PC-3 (cell line): ENCODE data around the gene TGM4. TPM values are rescaled to one million over a fixed set of nuclear protein-coding genes. Genes with fewer than 3 reads are reported as not detected.

Source experiments
- ATAC-seq: fragments of 200-7000 bp; cut with Tn5 transposase; 2 replicates; pipeline ENCODE4 v1.9.1; 2020; ENCODE audit warnings: mild to moderate bottlenecking, moderate library complexity
- BruUV-seq: library from RNA; stranded (reverse); fragments of 400-500 nt; replicated peaks from 2 replicates; lab custom pipeline; 2021; lab: Mats Ljungman, UMichigan
- CTCF ChIA-PET: fragments of 300-600 bp; sonication (Branson Sonifier 250); formaldehyde crosslinking; loops from one replicate; lab custom pipeline; 2022; ENCODE audit warnings: antibody characterized with exemption; lab: Charles Lee
- POLR2A ChIA-PET: fragments of 300-600 bp; sonication (Branson Sonifier 250); formaldehyde crosslinking; loops from one replicate; lab custom pipeline; 2022; ENCODE audit warnings: antibody characterized with exemption; ENCODE audit not compliant: unreplicated experiment; lab: Charles Lee
- DNase-seq: peaks from one replicate; pipeline ENCODE4 v3.0.0-alpha.2; 2015
- H2AFZ ChIP-seq: fragments of 300-600 bp; sonication (generic); 2 replicates; pipeline ENCODE4 v1.6.0; 2016; ENCODE audit warnings: antibody characterized with exemption, low read length
- H3F3A ChIP-seq: fragments of 300-600 bp; sonication (generic); one replicate; pipeline ENCODE4 v1.6.0; 2017; ENCODE audit warnings: antibody characterized with exemption, low read length, control low read depth, mild to moderate bottlenecking; ENCODE audit not compliant: unreplicated experiment
- H3K27ac ChIP-seq: fragments of 300-600 bp; sonication (generic); 2 replicates; pipeline ENCODE4 v1.5.1; 2016; ENCODE audit warnings: mild to moderate bottlenecking, low read length
- H3K27me3 ChIP-seq: fragments of 300-600 bp; sonication (generic); 2 replicates; pipeline ENCODE4 v1.6.1; 2016; ENCODE audit warnings: low read length, mixed read lengths
- H3K36me3 ChIP-seq: fragments of 300-600 bp; sonication (generic); 2 replicates; pipeline ENCODE4 v1.6.1; 2016; ENCODE audit warnings: low read depth, mixed run types, low read length, mixed read lengths
- H3K4me1 ChIP-seq: fragments of 300-600 bp; sonication (generic); 2 replicates; pipeline ENCODE4 v1.5.1; 2016; ENCODE audit warnings: low read length; ENCODE audit not compliant: insufficient read depth
- H3K4me2 ChIP-seq: fragments of 300-600 bp; sonication (generic); 2 replicates; pipeline ENCODE4 v1.6.0; 2016; ENCODE audit warnings: low read length
- H3K4me3 ChIP-seq: fragments of 300-600 bp; sonication (generic); 2 replicates; pipeline ENCODE4 v1.5.1; 2016; ENCODE audit warnings: mild to moderate bottlenecking, low read length, mixed read lengths
- H3K79me2 ChIP-seq: fragments of 300-600 bp; sonication (generic); 2 replicates; pipeline ENCODE4 v1.6.1; 2017; ENCODE audit warnings: low read length, mixed read lengths
- H3K9ac ChIP-seq: fragments of 300-600 bp; sonication (generic); 2 replicates; pipeline ENCODE4 v1.6.0; 2016; ENCODE audit warnings: mild to moderate bottlenecking, low read length
- H3K9me2 ChIP-seq: fragments of 300-600 bp; sonication (generic); replicated peaks from 2 replicates; pipeline ENCODE4 v1.6.1; 2016; ENCODE audit warnings: mixed run types, low read length, mixed read lengths
- H3K9me3 ChIP-seq: fragments of 300-600 bp; sonication (generic); 2 replicates; pipeline ENCODE4 v1.6.1; 2016; ENCODE audit warnings: low read length, mixed read lengths
- H4K20me1 ChIP-seq: fragments of 300-600 bp; sonication (generic); 2 replicates; pipeline ENCODE4 v1.6.1; 2016; ENCODE audit warnings: low read length, mixed read lengths
- CTCF ChIP-seq: fragments of 300-600 bp; sonication (generic); conservative IDR thresholded peaks from 2 replicates; pipeline ENCODE4 v1.5.1; 2017; ENCODE audit warnings: antibody characterized with exemption, low read depth, mild to moderate bottlenecking, low read length
- EZH2 ChIP-seq: fragments of 300-600 bp; sonication (generic); IDR thresholded peaks from one replicate; pipeline ENCODE4 v1.6.1; 2017; ENCODE audit warnings: antibody characterized with exemption, mild to moderate bottlenecking, low read length; ENCODE audit not compliant: unreplicated experiment
- EZH2phosphoT487 ChIP-seq: fragments of 300-600 bp; sonication (generic); IDR thresholded peaks from 2 replicates; pipeline ENCODE4 v1.6.1; 2018; ENCODE audit warnings: mild to moderate bottlenecking, antibody characterized with exemption, low read length, borderline replicate concordance
- intact Hi-C: fragments of 100-400 bp; cut with micrococcal nuclease; formaldehyde crosslinking; loops from 2 replicates; pipeline ENCODE4 v1.9.0; 2023
- total RNA-seq: library from RNA; depleted of rRNA; stranded (reverse); fragments of >200 nt; gene quantifications from 2 replicates; pipeline ENCODE4 v1.2.3, GENCODE V29; 2014

The TGM4 gene
- total RNA-seq, 1 experiment from 2014 or later: 1.2 TPM

- Histone ChIP-seq H3K4me1 (peaks cover 5% of the 10 kb centered on the region; the same call in 1 of the 2 replicates), H3K36me3 (peaks cover 4% of the 10 kb centered on the region; the same call in 1 of the 2 replicates), H3K79me2 (peaks cover 7% of the 10 kb centered on the region; the same call in 1 of the 2 replicates), H3K9ac (peak overlapping the region; percentile 66), H3K9me3 (no peaks in the 10 kb centered on the region), H3K27me3 (no peaks in the 10 kb centered on the region), H4K20me1 (no peaks in the 10 kb centered on the region), H3K4me3 (peak overlapping the region; percentile 61), H3K9me2 (no peaks in the 10 kb centered on the region), H3K4me2 (peak overlapping the region; percentile 67), H2AFZ (0 out of 2 replicates have a peak overlapping the region, but pooled peaks have one; percentile 11), H3F3A (no peaks in the 10 kb centered on the region), H3K27ac (no peak overlapping the region)
- DNase-seq: peak; percentile 11
- TF ChIP-seq CTCF: no peak
- no peak for TF ChIP-seq EZH2
- ChIA-PET CTCF (no interaction called here), POLR2A (interaction anchor here (0.6 to 1.0 kb wide), 2 partner anchors 22 to 113 kb away, joined by 7 to 8 read pairs; partner anchors contain the start of gene ZDHHC3)
- BruUV-seq: no TSS peak
- peak; percentile 55 for ATAC-seq
- intact Hi-C loops: no loop called here
Observed at GRCh38 chr3:44862226-44862637, 12.2 kb upstream of the TGM4 start.

GRCh38 chr3:44865272-44866035 lies 9.0 kb upstream of the TGM4 start:
- Histone ChIP-seq H3K27me3 (no peaks in the 10 kb centered on the region), H3K9ac (no peak overlapping the region), H2AFZ (no peak overlapping the region), H4K20me1 (no peaks in the 10 kb centered on the region), H3K79me2 (peaks cover 7% of the 10 kb centered on the region; the same call in 1 of the 2 replicates), H3F3A (no peaks in the 10 kb centered on the region), H3K9me3 (no peaks in the 10 kb centered on the region), H3K4me3 (no peak overlapping the region), H3K36me3 (peaks cover 7% of the 10 kb centered on the region; the same call in 1 of the 2 replicates), H3K27ac (no peak overlapping the region), H3K4me2 (no peak overlapping the region), H3K4me1 (peaks cover 13% of the 10 kb centered on the region), H3K9me2 (no peaks in the 10 kb centered on the region)
- ATAC-seq (no peak), DNase-seq (no peak)
- BruUV-seq: no TSS peak
- TF ChIP-seq EZH2phosphoT487: no peak
- no peak for TF ChIP-seq CTCF
- TF ChIP-seq EZH2: no peak
- ChIA-PET POLR2A (no interaction called here), CTCF (no interaction called here)
- intact Hi-C loops: no loop called here
